HepG2 (cell line): ENCODE data around the gene SRP68. TPM values are rescaled to one million over a fixed set of nuclear protein-coding genes. Genes with fewer than 3 reads are reported as not detected.
A peak's percentile ranks its signal among the peaks of the same experiment; 100 is the strongest.

Source experiments
- FOXK1 ChIP-seq: sonication (generic); formaldehyde crosslinking; IDR thresholded peaks from 2 replicates; pipeline ENCODE4 v1.4.0; 2020; ENCODE audit warnings: low read depth, missing genetic modification reagents, borderline replicate concordance
- GFI1 ChIP-seq: sonication (generic); formaldehyde crosslinking; IDR thresholded peaks from 2 replicates; pipeline ENCODE4 v1.5.0; 2020; ENCODE audit warnings: missing genetic modification reagents, mild to moderate bottlenecking, borderline replicate concordance
- KDM1A ChIP-seq: IDR thresholded peaks from 2 replicates; pipeline ENCODE4 v1.6.1; 2016; ENCODE audit warnings: missing compliant biosample characterization
- KLF11 ChIP-seq: IDR thresholded peaks from 2 replicates; pipeline ENCODE4 v1.6.1; 2016; ENCODE audit warnings: missing compliant biosample characterization
- MLXIP ChIP-seq: sonication (generic); formaldehyde crosslinking; IDR thresholded peaks from 2 replicates; pipeline ENCODE4 v1.9.0; 2021; ENCODE audit warnings: missing genetic modification reagents, borderline replicate concordance
- REPIN1 ChIP-seq: sonication (generic); formaldehyde crosslinking; IDR thresholded peaks from 2 replicates; pipeline ENCODE4 v1.8.0; 2022; ENCODE audit warnings: missing genetic modification reagents, low read depth, mild to moderate bottlenecking, borderline replicate concordance
- ZC3H4 ChIP-seq: sonication (generic); formaldehyde crosslinking; IDR thresholded peaks from 2 replicates; pipeline ENCODE4 v1.4.0; 2020; ENCODE audit warnings: missing genetic modification reagents, borderline replicate concordance
- ZNF20 ChIP-seq: sonication (generic); formaldehyde crosslinking; IDR thresholded peaks from 2 replicates; pipeline ENCODE4 v1.4.0; 2020; ENCODE audit warnings: mild to moderate bottlenecking, moderate library complexity, missing genetic modification reagents
- ZNF207 ChIP-seq: fragments of 450-650 bp; IDR thresholded peaks from 2 replicates; pipeline ENCODE4 v1.6.1; 2016; ENCODE audit warnings: antibody characterized with exemption, borderline replicate concordance
- ZNF333 ChIP-seq: sonication (generic); formaldehyde crosslinking; IDR thresholded peaks from 2 replicates; pipeline ENCODE4 v1.4.0; 2020; ENCODE audit warnings: mild to moderate bottlenecking, missing genetic modification reagents, borderline replicate concordance
- ZNF577 ChIP-seq: sonication (generic); formaldehyde crosslinking; IDR thresholded peaks from 2 replicates; pipeline ENCODE4 v1.4.0; 2020; ENCODE audit warnings: mild to moderate bottlenecking, low read depth, missing genetic modification reagents, borderline replicate concordance
- ZNF616 ChIP-seq: sonication (generic); formaldehyde crosslinking; IDR thresholded peaks from 2 replicates; pipeline ENCODE4 v1.5.0; 2020; ENCODE audit warnings: low read depth, mild to moderate bottlenecking, missing genetic modification reagents
- polyA plus RNA-seq, 8 experiments: library from polyadenylated mRNA; depleted of rRNA in 3 of 8; stranded (reverse) in 7 of 8; unstranded in 1 of 8; fragments of >200 nt; fragmentation: Illumina TruSeq in 4 of 8; extraction: Trizol in 4 of 8; gene quantifications; 2 replicates each; pipeline versions ENCODE4 v1.2.1 to v1.2.3, GENCODE V29; 2011 to 2016; ENCODE audit warnings: low read depth in 4 of 8, missing spikeins in 1 of 8, mixed read lengths in 1 of 8; ENCODE audit not compliant: insufficient read depth in 1 of 8
- total RNA-seq, 5 experiments: library from RNA; depleted of rRNA; stranded (reverse); fragments of >200 nt; fragmentation: Illumina TruSeq; extraction: Trizol; gene quantifications; 2 replicates each; pipeline ENCODE4 v1.2.3, GENCODE V29; 2016; ENCODE audit warnings: low read depth in 1 of 5
- TF ChIP-seq, protein P1 (sequence below), 2 experiments: sonication (generic) in 1 of 2; formaldehyde crosslinking in 1 of 2; IDR thresholded peaks; 2 replicates each; pipeline versions ENCODE4 v1.6.1 to v1.9.0; 2014 to 2022; ENCODE audit warnings: antibody characterized with exemption in 1 of 2, borderline replicate concordance in 1 of 2, inconsistent platforms in 1 of 2, low read depth in 1 of 2, missing genetic modification reagents in 1 of 2
- TF ChIP-seq, protein P2 (sequence below): sonication (generic); formaldehyde crosslinking; IDR thresholded peaks from 2 replicates; pipeline ENCODE4 v1.4.0; 2020; ENCODE audit warnings: missing genetic modification reagents
- TF ChIP-seq, protein P3 (sequence below): sonication (generic); formaldehyde crosslinking; IDR thresholded peaks from 2 replicates; pipeline ENCODE4 v1.4.0; 2020; ENCODE audit warnings: missing genetic modification reagents

Gene SRP68
- total and polyA plus RNA-seq, 2 of the 13 experiments (the other 11 are each of a cell fraction or from before 2014, with no cell fraction given) = 39.8 to 74.3 TPM

DNA sequence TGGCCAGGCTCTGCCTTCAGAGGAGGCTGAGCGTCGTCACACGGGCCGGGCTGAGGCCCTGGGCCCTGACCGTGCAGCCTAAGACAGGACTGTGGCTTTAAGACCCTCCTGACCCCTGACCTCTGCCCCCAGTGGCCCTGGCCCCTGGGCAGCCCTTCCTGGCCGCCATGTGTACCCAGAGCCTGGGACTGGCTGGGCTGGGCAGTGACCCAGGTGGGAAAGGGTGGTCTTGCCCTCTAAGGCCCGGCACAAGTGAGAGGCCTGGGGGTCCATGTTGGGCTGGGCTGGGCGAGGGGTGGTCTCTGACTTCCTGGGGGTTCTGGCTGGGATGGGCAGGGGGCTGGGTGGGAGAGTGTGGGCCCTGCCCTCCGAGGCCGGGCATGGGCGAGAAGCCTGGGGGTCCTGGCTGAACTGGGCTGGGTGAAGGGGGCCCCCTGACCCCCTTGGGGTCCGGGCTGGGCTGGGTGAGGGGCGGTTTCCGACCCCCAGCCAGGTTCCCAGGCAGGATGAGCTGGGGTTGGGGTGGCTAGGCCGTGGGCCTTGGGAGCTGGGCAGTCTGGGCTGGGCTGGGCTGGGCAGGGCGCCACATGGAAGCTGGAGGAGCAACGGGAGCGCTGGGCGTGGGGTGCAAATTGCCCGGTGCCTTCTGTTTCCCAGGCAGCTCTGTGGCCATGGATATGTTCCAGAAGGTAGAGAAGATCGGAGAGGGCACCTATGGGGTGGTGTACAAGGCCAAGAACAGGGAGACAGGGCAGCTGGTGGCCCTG is 71.4 kb downstream of the SRP68 start, which contains the start of gene CDK3 (continued):
- TF ChIP-seq, protein P1, sequence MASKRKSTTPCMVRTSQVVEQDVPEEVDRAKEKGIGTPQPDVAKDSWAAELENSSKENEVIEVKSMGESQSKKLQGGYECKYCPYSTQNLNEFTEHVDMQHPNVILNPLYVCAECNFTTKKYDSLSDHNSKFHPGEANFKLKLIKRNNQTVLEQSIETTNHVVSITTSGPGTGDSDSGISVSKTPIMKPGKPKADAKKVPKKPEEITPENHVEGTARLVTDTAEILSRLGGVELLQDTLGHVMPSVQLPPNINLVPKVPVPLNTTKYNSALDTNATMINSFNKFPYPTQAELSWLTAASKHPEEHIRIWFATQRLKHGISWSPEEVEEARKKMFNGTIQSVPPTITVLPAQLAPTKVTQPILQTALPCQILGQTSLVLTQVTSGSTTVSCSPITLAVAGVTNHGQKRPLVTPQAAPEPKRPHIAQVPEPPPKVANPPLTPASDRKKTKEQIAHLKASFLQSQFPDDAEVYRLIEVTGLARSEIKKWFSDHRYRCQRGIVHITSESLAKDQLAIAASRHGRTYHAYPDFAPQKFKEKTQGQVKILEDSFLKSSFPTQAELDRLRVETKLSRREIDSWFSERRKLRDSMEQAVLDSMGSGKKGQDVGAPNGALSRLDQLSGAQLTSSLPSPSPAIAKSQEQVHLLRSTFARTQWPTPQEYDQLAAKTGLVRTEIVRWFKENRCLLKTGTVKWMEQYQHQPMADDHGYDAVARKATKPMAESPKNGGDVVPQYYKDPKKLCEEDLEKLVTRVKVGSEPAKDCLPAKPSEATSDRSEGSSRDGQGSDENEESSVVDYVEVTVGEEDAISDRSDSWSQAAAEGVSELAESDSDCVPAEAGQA (IDR thresholded peaks at IDR 0.05; ENCODE audit: low read depth) = no peak
- TF ChIP-seq, protein P1 (CRISPR knock-in tag; IDR thresholded peaks at IDR 0.05; ENCODE audit: borderline replicate concordance) = no peak
- TF ChIP-seq ZNF333 (peak; percentile 60; the same call in 1 of the 2 replicates), KLF11 (CRISPR knock-in tag) (no peak), ZC3H4 (CRISPR knock-in tag) (no peak), ZNF577 (CRISPR knock-in tag) (no peak), REPIN1 (CRISPR knock-in tag) (no peak), KDM1A (no peak), ZNF207 (no peak), GFI1 (CRISPR knock-in tag) (no peak), ZNF20 (CRISPR knock-in tag) (no peak), ZNF616 (no peak), MLXIP (no peak), FOXK1 (CRISPR knock-in tag) (0 out of 2 replicates have a peak, but pooled peaks have one; percentile 1)
- TF ChIP-seq, protein P2, sequence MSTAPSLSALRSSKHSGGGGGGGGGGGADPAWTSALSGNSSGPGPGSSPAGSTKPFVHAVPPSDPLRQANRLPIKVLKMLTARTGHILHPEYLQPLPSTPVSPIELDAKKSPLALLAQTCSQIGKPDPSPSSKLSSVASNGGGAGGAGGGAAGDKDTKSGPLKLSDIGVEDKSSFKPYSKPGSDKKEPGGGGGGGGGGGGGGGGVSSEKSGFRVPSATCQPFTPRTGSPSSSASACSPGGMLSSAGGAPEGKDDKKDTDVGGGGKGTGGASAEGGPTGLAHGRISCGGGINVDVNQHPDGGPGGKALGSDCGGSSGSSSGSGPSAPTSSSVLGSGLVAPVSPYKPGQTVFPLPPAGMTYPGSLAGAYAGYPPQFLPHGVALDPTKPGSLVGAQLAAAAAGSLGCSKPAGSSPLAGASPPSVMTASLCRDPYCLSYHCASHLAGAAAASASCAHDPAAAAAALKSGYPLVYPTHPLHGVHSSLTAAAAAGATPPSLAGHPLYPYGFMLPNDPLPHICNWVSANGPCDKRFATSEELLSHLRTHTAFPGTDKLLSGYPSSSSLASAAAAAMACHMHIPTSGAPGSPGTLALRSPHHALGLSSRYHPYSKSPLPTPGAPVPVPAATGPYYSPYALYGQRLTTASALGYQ (CRISPR knock-in tag) = no peak
- TF ChIP-seq, protein P3, sequence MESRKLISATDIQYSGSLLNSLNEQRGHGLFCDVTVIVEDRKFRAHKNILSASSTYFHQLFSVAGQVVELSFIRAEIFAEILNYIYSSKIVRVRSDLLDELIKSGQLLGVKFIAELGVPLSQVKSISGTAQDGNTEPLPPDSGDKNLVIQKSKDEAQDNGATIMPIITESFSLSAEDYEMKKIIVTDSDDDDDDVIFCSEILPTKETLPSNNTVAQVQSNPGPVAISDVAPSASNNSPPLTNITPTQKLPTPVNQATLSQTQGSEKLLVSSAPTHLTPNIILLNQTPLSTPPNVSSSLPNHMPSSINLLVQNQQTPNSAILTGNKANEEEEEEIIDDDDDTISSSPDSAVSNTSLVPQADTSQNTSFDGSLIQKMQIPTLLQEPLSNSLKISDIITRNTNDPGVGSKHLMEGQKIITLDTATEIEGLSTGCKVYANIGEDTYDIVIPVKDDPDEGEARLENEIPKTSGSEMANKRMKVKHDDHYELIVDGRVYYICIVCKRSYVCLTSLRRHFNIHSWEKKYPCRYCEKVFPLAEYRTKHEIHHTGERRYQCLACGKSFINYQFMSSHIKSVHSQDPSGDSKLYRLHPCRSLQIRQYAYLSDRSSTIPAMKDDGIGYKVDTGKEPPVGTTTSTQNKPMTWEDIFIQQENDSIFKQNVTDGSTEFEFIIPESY (CRISPR knock-in tag) = no peak
